OCI-LY3 (cell line): Measurements from ENCODE around the gene KRT35.
"Not testable (repeated sequence)": the region's sequence is repeated elsewhere in the genome, so short reads cannot be mapped to it uniquely, and the experiment has no call there.

Source experiments
- H2AFZ ChIP-seq: fragments of 200-600, 300-600 bp; shearing (Covaris generic); 2 replicates; pipeline ENCODE4 v1.6.0; 2014; ENCODE audit warnings: antibody characterized with exemption, low read depth, low read length
- H3K27ac ChIP-seq: fragments of 200-600, 300-600 bp; sonication (generic); 2 replicates; pipeline ENCODE4 v1.5.1; 2014; ENCODE audit warnings: mild to moderate bottlenecking, low read length, moderate library complexity, mixed read lengths
- H3K27me3 ChIP-seq: fragments of 200-600, 300-600 bp; sonication (generic); 2 replicates; pipeline ENCODE4 v1.6.1; 2014; ENCODE audit warnings: low read depth, low read length, mixed read lengths
- H3K36me3 ChIP-seq: fragments of 200-600, 300-600 bp; sonication (generic); replicated peaks from 2 replicates; pipeline ENCODE3; 2014; ENCODE audit warnings: low read depth, low read length, mixed read lengths
- H3K4me1 ChIP-seq: fragments of 300-600, 200-600 bp; sonication (generic); 2 replicates; pipeline ENCODE4 v1.6.1; 2014; ENCODE audit warnings: low read length, mixed read lengths
- H3K4me2 ChIP-seq: fragments of 200-600, 300-600 bp; sonication (generic); 2 replicates; pipeline ENCODE4 v1.6.1; 2014; ENCODE audit warnings: low read length, mixed read lengths
- H3K4me3 ChIP-seq: fragments of 300-600, 200-600 bp; sonication (generic); 2 replicates; pipeline ENCODE4 v1.5.1; 2014; ENCODE audit warnings: antibody characterized with exemption, mild to moderate bottlenecking, low read length, moderate library complexity
- H3K79me2 ChIP-seq: fragments of 300-600, 200-600 bp; shearing (Covaris generic); 2 replicates; pipeline ENCODE4 v1.6.1; 2014; ENCODE audit warnings: mild to moderate bottlenecking, low read length, mixed read lengths
- H3K9ac ChIP-seq: fragments of 300-600, 200-600 bp; shearing (Covaris generic); 2 replicates; pipeline ENCODE4 v1.6.0; 2014; ENCODE audit warnings: mild to moderate bottlenecking, low read length, moderate library complexity
- H3K9me3 ChIP-seq: fragments of 200-600, 300-600 bp; shearing (Covaris generic); 2 replicates; pipeline ENCODE4 v1.6.1; 2014; ENCODE audit warnings: low read length, mixed read lengths; ENCODE audit not compliant: insufficient read depth
- H4K20me1 ChIP-seq: fragments of 200-600, 300-600 bp; sonication (generic); 2 replicates; pipeline ENCODE4 v1.6.1; 2016; ENCODE audit warnings: low read length, mixed read lengths; ENCODE audit not compliant: insufficient read depth
- CTCF ChIP-seq: fragments of 200-600, 300-600 bp; sonication (generic); IDR thresholded peaks from 2 replicates; pipeline ENCODE4 v1.5.1; 2014; ENCODE audit warnings: antibody characterized with exemption, low read length, low read depth
- EZH2phosphoT487 ChIP-seq: fragments of 200-600 bp; shearing (Covaris generic); IDR thresholded peaks from 2 replicates; pipeline ENCODE4 v1.6.1; 2018; ENCODE audit warnings: antibody characterized with exemption, mixed run types, low read depth

The KRT35 gene

DNA sequence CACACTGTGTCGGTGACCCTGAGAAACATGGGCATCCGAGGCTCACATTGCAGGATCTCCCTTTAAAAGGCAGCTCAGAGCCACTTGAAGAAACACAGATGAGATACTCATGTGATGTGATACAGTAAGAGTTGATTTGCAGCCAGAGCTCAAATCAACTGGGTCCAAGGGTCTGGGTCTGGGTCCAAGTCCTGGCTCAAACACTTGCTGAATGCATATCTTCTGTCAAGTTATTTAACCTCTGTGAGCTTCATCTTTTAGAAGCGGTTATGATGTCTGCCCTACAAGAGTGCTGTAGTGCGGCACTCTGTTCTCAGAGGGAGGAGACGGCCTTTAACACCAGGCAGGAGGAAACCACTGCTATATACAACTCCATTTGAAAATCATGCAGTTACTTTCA lies 46.5 kb downstream of the KRT35 start:
- Histone ChIP-seq H3K79me2 (no peaks in the 10 kb centered on the region), H3K27ac (no peak overlapping the region), H3K27me3 (peaks cover 10% of the 10 kb centered on the region; the same call in 1 of the 2 replicates), H2AFZ (no peak overlapping the region), H3K4me3 (no peak overlapping the region), H3K4me2 (no peak overlapping the region), H4K20me1 (no peaks in the 10 kb centered on the region), H3K4me1 (no peaks in the 10 kb centered on the region), H3K36me3 (no peaks in the 10 kb centered on the region), H3K9me3 (no peaks in the 10 kb centered on the region), H3K9ac (no peak overlapping the region)
- TF ChIP-seq CTCF (no peak), EZH2phosphoT487 (no peak)

- Histone ChIP-seq H3K9ac (no peak overlapping the region), H3K9me3 (no peaks in the 10 kb centered on the region), H3K27me3 (peaks cover 10% of the 10 kb centered on the region; the same call in 1 of the 2 replicates)
These were observed 46.9 kb downstream of the KRT35 start for GRCh38 chr17:41434005-41434404.

DNA sequence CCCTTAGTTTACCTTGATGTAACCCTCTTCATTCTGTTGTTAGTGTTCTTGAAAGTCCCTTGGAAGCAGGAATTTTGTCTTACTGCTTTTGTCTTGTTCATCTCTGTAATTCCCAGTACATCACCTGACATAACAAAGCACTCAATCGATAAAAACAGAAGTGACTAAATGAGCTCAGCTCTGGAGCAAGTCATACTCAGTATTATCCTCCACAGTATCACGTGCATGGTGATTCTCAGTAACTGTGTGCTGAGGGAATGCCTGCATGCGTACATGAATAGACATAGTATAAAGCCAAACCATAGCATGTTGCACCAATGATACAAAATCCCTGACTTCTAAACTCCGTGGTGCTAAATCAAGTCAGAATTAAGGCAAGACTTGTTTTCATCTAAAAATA lies 47.4 kb downstream of the KRT35 start:
- no peak overlapping the region for H2AFZ ChIP-seq
- H3K27ac ChIP-seq: no peak overlapping the region
- H3K79me2 ChIP-seq: no peaks in the 10 kb centered on the region
- no peak overlapping the region for H3K9ac ChIP-seq
- H3K4me1 ChIP-seq: no peaks in the 10 kb centered on the region
- no peaks in the 10 kb centered on the region for H3K9me3 ChIP-seq
- no peak overlapping the region for H3K4me3 ChIP-seq
- H3K36me3 ChIP-seq: no peaks in the 10 kb centered on the region
- no peak overlapping the region for H3K4me2 ChIP-seq
- TF ChIP-seq CTCF (no peak), EZH2phosphoT487 (no peak)
- peaks cover 10% of the 10 kb centered on the region; the same call in 1 of the 2 replicates for H3K27me3 ChIP-seq
- H4K20me1 ChIP-seq: no peaks in the 10 kb centered on the region

More at GRCh38 chr17:41434005-41434404, 46.9 kb downstream of the KRT35 start:
- no peak overlapping the region for H3K4me3 ChIP-seq
- no peaks in the 10 kb centered on the region for H4K20me1 ChIP-seq
- TF ChIP-seq EZH2phosphoT487: no peak
- no peak for TF ChIP-seq CTCF
- no peak overlapping the region for H2AFZ ChIP-seq
- no peaks in the 10 kb centered on the region for H3K79me2 ChIP-seq
- no peak overlapping the region for H3K4me2 ChIP-seq
- no peaks in the 10 kb centered on the region for H3K4me1 ChIP-seq
- no peak overlapping the region for H3K27ac ChIP-seq
- H3K36me3 ChIP-seq: no peaks in the 10 kb centered on the region

GRCh38 chr17:41430376-41430775 lies 50.6 kb downstream of the KRT35 start:
- H2AFZ ChIP-seq, H3K4me3 ChIP-seq, H3K27ac ChIP-seq, H3K4me1 ChIP-seq, H3K9me3 ChIP-seq, H3K27me3 ChIP-seq, H4K20me1 ChIP-seq, H3K4me2 ChIP-seq, H3K9ac ChIP-seq, H3K79me2 ChIP-seq, H3K36me3 ChIP-seq: not testable (repeated sequence)

DNA sequence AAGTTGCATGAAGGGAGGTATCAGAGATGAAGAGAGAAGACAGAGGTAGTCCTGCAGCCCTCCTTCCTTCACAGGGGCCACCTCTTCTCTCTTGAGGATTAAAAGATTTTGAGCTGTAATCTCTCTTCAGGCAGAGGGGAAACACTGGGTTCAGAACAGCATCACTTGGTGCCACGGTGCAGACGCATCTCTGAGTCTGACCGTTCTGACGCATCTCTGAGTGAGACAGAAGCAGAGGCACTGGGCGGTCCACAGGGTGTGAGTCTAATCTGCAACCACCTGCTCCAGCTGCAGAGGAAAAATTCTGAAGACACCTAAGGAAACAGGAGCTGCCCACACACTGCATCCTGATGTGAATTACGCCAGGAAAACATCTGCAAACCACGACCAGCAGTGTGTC lies 51.3 kb downstream of the KRT35 start:
- Histone ChIP-seq H3K27ac (no peak overlapping the region), H3K36me3 (no peaks in the 10 kb centered on the region), H3K79me2 (no peaks in the 10 kb centered on the region), H4K20me1 (no peaks in the 10 kb centered on the region), H3K4me3 (no peak overlapping the region), H3K27me3 (peaks cover 7% of the 10 kb centered on the region; the same call in 1 of the 2 replicates), H3K9me3 (no peaks in the 10 kb centered on the region), H3K9ac (no peak overlapping the region), H2AFZ (no peak overlapping the region), H3K4me1 (no peaks in the 10 kb centered on the region), H3K4me2 (no peak overlapping the region)
- no peak for TF ChIP-seq CTCF
- no peak for TF ChIP-seq EZH2phosphoT487
